Measurements from ENCODE around the gene GNG12.

DNA sequence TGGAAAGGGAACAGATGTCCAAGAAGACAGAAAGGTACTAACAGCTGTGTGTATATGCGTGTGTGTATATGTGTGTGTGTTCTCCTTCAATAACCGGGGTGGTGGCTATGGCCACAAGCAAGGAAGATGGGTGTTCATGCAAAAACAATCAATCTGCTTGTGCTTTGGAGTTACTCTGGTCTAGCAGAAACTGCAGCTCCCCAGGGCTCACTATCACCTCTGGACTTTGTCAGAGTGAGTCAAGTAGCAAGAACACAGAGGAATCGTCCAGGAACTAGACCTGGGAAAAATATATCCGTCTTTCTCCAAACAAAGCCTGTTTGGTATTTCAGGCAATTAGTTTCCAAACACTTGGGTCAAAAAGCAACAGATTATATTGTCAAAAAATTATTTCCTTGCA lies 68.6 kb downstream of the GNG12 start:
- TF ChIP-seq, protein P1, sequence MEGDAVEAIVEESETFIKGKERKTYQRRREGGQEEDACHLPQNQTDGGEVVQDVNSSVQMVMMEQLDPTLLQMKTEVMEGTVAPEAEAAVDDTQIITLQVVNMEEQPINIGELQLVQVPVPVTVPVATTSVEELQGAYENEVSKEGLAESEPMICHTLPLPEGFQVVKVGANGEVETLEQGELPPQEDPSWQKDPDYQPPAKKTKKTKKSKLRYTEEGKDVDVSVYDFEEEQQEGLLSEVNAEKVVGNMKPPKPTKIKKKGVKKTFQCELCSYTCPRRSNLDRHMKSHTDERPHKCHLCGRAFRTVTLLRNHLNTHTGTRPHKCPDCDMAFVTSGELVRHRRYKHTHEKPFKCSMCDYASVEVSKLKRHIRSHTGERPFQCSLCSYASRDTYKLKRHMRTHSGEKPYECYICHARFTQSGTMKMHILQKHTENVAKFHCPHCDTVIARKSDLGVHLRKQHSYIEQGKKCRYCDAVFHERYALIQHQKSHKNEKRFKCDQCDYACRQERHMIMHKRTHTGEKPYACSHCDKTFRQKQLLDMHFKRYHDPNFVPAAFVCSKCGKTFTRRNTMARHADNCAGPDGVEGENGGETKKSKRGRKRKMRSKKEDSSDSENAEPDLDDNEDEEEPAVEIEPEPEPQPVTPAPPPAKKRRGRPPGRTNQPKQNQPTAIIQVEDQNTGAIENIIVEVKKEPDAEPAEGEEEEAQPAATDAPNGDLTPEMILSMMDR (conservative IDR thresholded peaks at IDR 0.05; ENCODE audit: low read length): no peak
- no peak for TF ChIP-seq EZH2phosphoT487 (IDR thresholded peaks at IDR 0.05; ENCODE audit: borderline replicate concordance)
